Esophagus squamous epithelium (tissue), 5 donors: Measurements from ENCODE around the gene CAPN11. TPM values are rescaled to one million over a fixed set of nuclear protein-coding genes. Genes with fewer than 3 reads are reported as not detected.

Experiments used
- DNase-seq: peaks from one replicate; lab custom pipeline; 2025; lab: John Stamatoyannopoulos, UW
- H3K27ac ChIP-seq, 4 donors: fragments of 200-600 bp; sonication (generic); one replicate each; pipeline ENCODE4 v1.5.1; 2016 to 2019; ENCODE audit warnings: mild to moderate bottlenecking in 1 of 4
- H3K27me3 ChIP-seq, 4 donors: fragments of 200-600 bp; sonication (generic); 1 replicate in 3 of 4; 2 replicates in 1 of 4; pipeline versions ENCODE4 v1.5.1 to v1.6.0; 2017 to 2021; ENCODE audit warnings: antibody characterized with exemption in 1 of 4
- H3K36me3 ChIP-seq, 3 donors: fragments of 200-600 bp; sonication (generic); one replicate each; pipeline ENCODE4 v1.5.1; 2016 to 2019
- H3K4me1 ChIP-seq, 3 donors: fragments of 200-600 bp; sonication (generic); one replicate each; pipeline ENCODE4 v1.5.1; 2017 to 2019
- H3K4me3 ChIP-seq, 4 donors: fragments of 200-600 bp; sonication (generic); 1 replicate in 3 of 4; 2 replicates in 1 of 4; pipeline ENCODE4 v1.5.1; 2016 to 2019; ENCODE audit warnings: mild to moderate bottlenecking in 2 of 4, moderate library complexity in 1 of 4
- H3K9me3 ChIP-seq, 3 donors: fragments of 200-600 bp; sonication (generic); one replicate each; pipeline ENCODE4 v1.5.1; 2016 to 2019
- POLR2A ChIP-seq, 4 donors: fragments of 450-650 bp; IDR thresholded peaks; one replicate each; pipeline ENCODE4 v1.6.1; 2017; ENCODE audit warnings: antibody characterized with exemption in 4 of 4, mild to moderate bottlenecking in 4 of 4, moderate library complexity in 3 of 4
- WGBS, 2 donors: methylation state at CpG; one replicate each; pipeline ENCODE4 v1.1.5; 2018; 5-methylcytosine and 5-hydroxymethylcytosine counted together
- intact Hi-C: fragments of 100-400 bp; cut with DNase I; formaldehyde crosslinking; loops from one replicate; pipeline ENCODE4 v1.15.0; 2022
- total RNA-seq, 4 donors: library from RNA; depleted of rRNA; stranded (reverse); fragments of >200 nt; gene quantifications; one replicate each; pipeline ENCODE4 v1.1.0, GENCODE V29; 2016
- TF ChIP-seq, protein P1 (sequence below), 6 experiments: fragments of 450-650 bp in 4 of 6; fragments of 200-600 bp in 2 of 6; sonication (generic) in 2 of 6; IDR thresholded peaks; one replicate each; pipeline ENCODE4 v1.5.1; 2016 to 2019; ENCODE audit warnings: antibody characterized with exemption in 6 of 6, mild to moderate bottlenecking in 4 of 6, moderate library complexity in 4 of 6
- donor health status: DM: yes; HTN: yes; CAD: no.

CAPN11 gene
- total RNA-seq, 4 donors from 2014 or later: 0.57 to 1.00 TPM; not detected in 2

DNA sequence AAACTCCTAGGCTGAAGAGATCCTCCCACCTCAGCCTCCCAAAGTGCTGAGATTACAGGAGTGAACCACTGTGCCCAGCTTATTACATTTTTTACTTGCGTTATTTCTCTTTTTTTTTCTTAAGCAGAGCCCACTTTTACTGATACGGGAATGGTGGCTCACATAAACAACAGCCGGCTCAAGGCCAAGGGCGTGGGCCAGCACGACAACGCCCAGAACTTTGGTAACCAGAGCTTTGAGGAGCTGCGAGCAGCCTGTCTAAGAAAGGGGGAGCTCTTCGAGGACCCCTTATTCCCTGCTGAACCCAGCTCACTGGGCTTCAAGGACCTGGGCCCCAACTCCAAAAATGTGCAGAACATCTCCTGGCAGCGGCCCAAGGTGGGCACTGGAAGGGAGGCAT, 10.5 kb downstream of the CAPN11 start:
- DNase-seq: no peak
- H3K36me3 ChIP-seq: no peaks in the 10 kb centered on the region
- H3K27ac ChIP-seq: no peak overlapping the region
- H3K9me3 ChIP-seq: no peaks in the 10 kb centered on the region
- H3K4me1 ChIP-seq: peaks cover 0 to 19% (median 8%) of the 10 kb centered on the region in 3 donors
- H3K27me3 ChIP-seq: peaks cover 0 to 31% (median 0%) of the 10 kb centered on the region in 4 donors
- no peak overlapping the region for H3K4me3 ChIP-seq
- TF ChIP-seq POLR2A (IDR thresholded peaks at IDR 0.05): no peak
- TF ChIP-seq, protein P1, sequence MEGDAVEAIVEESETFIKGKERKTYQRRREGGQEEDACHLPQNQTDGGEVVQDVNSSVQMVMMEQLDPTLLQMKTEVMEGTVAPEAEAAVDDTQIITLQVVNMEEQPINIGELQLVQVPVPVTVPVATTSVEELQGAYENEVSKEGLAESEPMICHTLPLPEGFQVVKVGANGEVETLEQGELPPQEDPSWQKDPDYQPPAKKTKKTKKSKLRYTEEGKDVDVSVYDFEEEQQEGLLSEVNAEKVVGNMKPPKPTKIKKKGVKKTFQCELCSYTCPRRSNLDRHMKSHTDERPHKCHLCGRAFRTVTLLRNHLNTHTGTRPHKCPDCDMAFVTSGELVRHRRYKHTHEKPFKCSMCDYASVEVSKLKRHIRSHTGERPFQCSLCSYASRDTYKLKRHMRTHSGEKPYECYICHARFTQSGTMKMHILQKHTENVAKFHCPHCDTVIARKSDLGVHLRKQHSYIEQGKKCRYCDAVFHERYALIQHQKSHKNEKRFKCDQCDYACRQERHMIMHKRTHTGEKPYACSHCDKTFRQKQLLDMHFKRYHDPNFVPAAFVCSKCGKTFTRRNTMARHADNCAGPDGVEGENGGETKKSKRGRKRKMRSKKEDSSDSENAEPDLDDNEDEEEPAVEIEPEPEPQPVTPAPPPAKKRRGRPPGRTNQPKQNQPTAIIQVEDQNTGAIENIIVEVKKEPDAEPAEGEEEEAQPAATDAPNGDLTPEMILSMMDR (IDR thresholded peaks at IDR 0.05): no peak
- WGBS, 2 donors: 41 to 59% methylated on average over 8 to 9 of the region's 9 CpGs
- intact Hi-C loops: no loop called here

GRCh38 chr6:44169886-44170570, 11.4 kb downstream of the CAPN11 start:
- H3K9me3 ChIP-seq: no peaks in the 10 kb centered on the region
- 58 to 75% methylated on average over 5 to 8 of the region's 10 CpGs for WGBS, 2 donors
- no peak for TF ChIP-seq POLR2A (IDR thresholded peaks at IDR 0.05)
- TF ChIP-seq, protein P1 (IDR thresholded peaks at IDR 0.05): no peak
- peaks cover 0 to 24% (median 0%) of the 10 kb centered on the region in 4 donors for H3K27me3 ChIP-seq
- intact Hi-C loops: loop anchor here (5.0 kb wide), 2 partner anchors 67 to 87 kb away; partner anchors contain the start of gene SLC35B2
- H3K27ac ChIP-seq: no peak overlapping the region
- no peak overlapping the region for H3K4me3 ChIP-seq
- no peak for DNase-seq
- H3K36me3 ChIP-seq: no peaks in the 10 kb centered on the region
- H3K4me1 ChIP-seq: peaks cover 0 to 19% (median 8%) of the 10 kb centered on the region in 3 donors

- Histone ChIP-seq H3K4me3 (no peak overlapping the region), H3K4me1 (peaks cover 0 to 28% (median 10%) of the 10 kb centered on the region in 3 donors), H3K36me3 (no peaks in the 10 kb centered on the region), H3K27ac (no peak overlapping the region), H3K27me3 (peaks cover 0 to 8% (median 0%) of the 10 kb centered on the region in 4 donors), H3K9me3 (no peaks in the 10 kb centered on the region)
- TF ChIP-seq, protein P1 (IDR thresholded peaks at IDR 0.05): no peak
- no peak for TF ChIP-seq POLR2A (IDR thresholded peaks at IDR 0.05)
- 75 to 84% methylated on average over 8 to 12 of the region's 12 CpGs for WGBS, 2 donors
- intact Hi-C loops: loop anchor here (5.0 kb wide), 2 partner anchors 65 to 85 kb away; partner anchors contain the start of gene SLC35B2
- DNase-seq: no peak
Measured at GRCh38 chr6:44171899-44172546, 13.4 kb downstream of the CAPN11 start.

- DNase-seq: peak; percentile 13
- Histone ChIP-seq H3K4me1 (peaks cover 0 to 37% (median 12%) of the 10 kb centered on the region in 3 donors), H3K4me3 (no peak overlapping the region), H3K9me3 (no peaks in the 10 kb centered on the region), H3K27me3 (peaks cover 0 to 8% (median 0%) of the 10 kb centered on the region in 4 donors), H3K27ac (no peak overlapping the region), H3K36me3 (no peaks in the 10 kb centered on the region)
- intact Hi-C loops: loop anchor here (5.0 kb wide), 2 partner anchors 64 to 84 kb away; partner anchors contain the start of gene SLC35B2
- TF ChIP-seq POLR2A (IDR thresholded peaks at IDR 0.05): no peak
- TF ChIP-seq, protein P1 (IDR thresholded peaks at IDR 0.05): peak; percentile 81 to 94 (median 88)
- WGBS, 2 donors: 18 to 19% methylated on average over 9 to 14 of the region's 15 CpGs
Measured at GRCh38 chr6:44172731-44173500, 14.3 kb downstream of the CAPN11 start.
